ENCODE measurements around the gene HSD11B1.
"Not testable (repeated sequence)": the region's sequence is repeated elsewhere in the genome, so short reads cannot be mapped to it uniquely, and the experiment has no call there.

The HSD11B1 gene

GRCh38 chr1:209689477-209689876 lies 15.2 kb upstream of the HSD11B1 start:
- in situ Hi-C loops (cut with MboI; ENCODE audit: low sequenced_read_pairs): no loop called here

- in situ Hi-C loops (cut with MboI; ENCODE audit: low sequenced_read_pairs): loop anchor here (5.0 kb wide), 1 partner anchor 114 kb away; no protein-coding TSS in a partner anchor
These were observed 13.4 kb upstream of the HSD11B1 start for GRCh38 chr1:209691237-209691636.

GRCh38 chr1:209692296-209692695 lies 12.3 kb upstream of the HSD11B1 start:
- in situ Hi-C loops (cut with MboI; ENCODE audit: low sequenced_read_pairs): loop anchor here (5.0 kb wide), 1 partner anchor 115 kb away; no protein-coding TSS in a partner anchor

GRCh38 chr1:209692745-209693504 lies 11.7 kb upstream of the HSD11B1 start:
- in situ Hi-C loops (cut with MboI; ENCODE audit: low sequenced_read_pairs): loop anchor here (5.0 kb wide), 1 partner anchor 116 kb away; no protein-coding TSS in a partner anchor

GRCh38 chr1:209696673-209697072 lies 8.0 kb upstream of the HSD11B1 start:
- in situ Hi-C loops (cut with MboI; ENCODE audit: low sequenced_read_pairs): no loop called here

- in situ Hi-C loops (cut with MboI; ENCODE audit: low sequenced_read_pairs): no loop called here
These were observed 7.5 kb upstream of the HSD11B1 start for GRCh38 chr1:209697126-209697525.

- in situ Hi-C loops (cut with MboI; ENCODE audit: low sequenced_read_pairs): not testable (repeated sequence)
These were observed 4.0 kb upstream of the HSD11B1 start for GRCh38 chr1:209700686-209701085.

- in situ Hi-C loops (cut with MboI; ENCODE audit: low sequenced_read_pairs): no loop called here
These were observed 1.8 kb upstream of the HSD11B1 start for GRCh38 chr1:209702832-209703231.

GRCh38 chr1:209703834-209704504 lies 677 bp upstream of the HSD11B1 start:
- in situ Hi-C loops (cut with MboI; ENCODE audit: low sequenced_read_pairs): no loop called here

GRCh38 chr1:209705033-209705598 lies 470 bp downstream of the HSD11B1 start:
- in situ Hi-C loops (cut with MboI; ENCODE audit: low sequenced_read_pairs): no loop called here

- in situ Hi-C loops (cut with MboI; ENCODE audit: low sequenced_read_pairs): no loop called here
These were observed 2.0 kb downstream of the HSD11B1 start for GRCh38 chr1:209706622-209707021.

- in situ Hi-C loops (cut with MboI; ENCODE audit: low sequenced_read_pairs): no loop called here
These were observed 2.7 kb downstream of the HSD11B1 start for GRCh38 chr1:209707308-209707707.

GRCh38 chr1:209708297-209708696 lies 3.7 kb downstream of the HSD11B1 start:
- in situ Hi-C loops (cut with MboI; ENCODE audit: low sequenced_read_pairs): no loop called here

- in situ Hi-C loops (cut with MboI; ENCODE audit: low sequenced_read_pairs): no loop called here
These were observed 5.4 kb downstream of the HSD11B1 start for GRCh38 chr1:209710093-209710492.

GRCh38 chr1:209710847-209711246 lies 6.2 kb downstream of the HSD11B1 start:
- in situ Hi-C loops (cut with MboI; ENCODE audit: low sequenced_read_pairs): no loop called here

- in situ Hi-C loops (cut with MboI; ENCODE audit: low sequenced_read_pairs): no loop called here
These were observed 9.7 kb downstream of the HSD11B1 start for GRCh38 chr1:209714338-209714737.

GRCh38 chr1:209715314-209715713 lies 10.7 kb downstream of the HSD11B1 start:
- in situ Hi-C loops (cut with MboI; ENCODE audit: low sequenced_read_pairs): no loop called here

GRCh38 chr1:209717818-209718217 lies 13.2 kb downstream of the HSD11B1 start:
- in situ Hi-C loops (cut with MboI; ENCODE audit: low sequenced_read_pairs): no loop called here

- in situ Hi-C loops (cut with MboI; ENCODE audit: low sequenced_read_pairs): no loop called here
These were observed 15.7 kb downstream of the HSD11B1 start for GRCh38 chr1:209720326-209720725.

- in situ Hi-C loops (cut with MboI; ENCODE audit: low sequenced_read_pairs): no loop called here
These were observed 16.2 kb downstream of the HSD11B1 start for GRCh38 chr1:209720826-209721225.

- in situ Hi-C loops (cut with MboI; ENCODE audit: low sequenced_read_pairs): no loop called here
These were observed 16.7 kb downstream of the HSD11B1 start for GRCh38 chr1:209721323-209721722.

- in situ Hi-C loops (cut with MboI; ENCODE audit: low sequenced_read_pairs): no loop called here
These were observed 18.6 kb downstream of the HSD11B1 start for GRCh38 chr1:209723265-209723664.

All from HL-60/S4 (cell line).